SK-N-SH (cell line): ENCODE results near the gene CTBP2. TPM values are rescaled to one million over a fixed set of nuclear protein-coding genes. Genes with fewer than 3 reads are reported as not detected.

Experiments used
- CTCF ChIA-PET: fragments of 300-600, 350-600 bp; formaldehyde crosslinking; extraction: SDS; loops from one replicate; lab custom pipeline; 2021; lab: Yijun Ruan, JAX
- POLR2A ChIA-PET: fragments of 350-600 bp; sonication (Branson Sonifier 250); formaldehyde crosslinking; extraction: SDS; loops from one replicate; lab custom pipeline; 2020; ENCODE audit warnings: antibody characterized with exemption, inconsistent platforms; lab: Yijun Ruan, JAX
- DNase-seq: peaks from one replicate; pipeline ENCODE4 v3.0.0; 2012
- H2AFZ ChIP-seq: fragments of 200-600 bp; sonication (generic); 2 replicates; pipeline ENCODE4 v1.8.1; 2016; ENCODE audit warnings: antibody characterized with exemption, mild to moderate bottlenecking, low read depth
- H3F3A ChIP-seq: fragments of 200-600 bp; sonication (generic); replicated peaks from 2 replicates; pipeline ENCODE3; 2016; ENCODE audit warnings: antibody characterized with exemption, mild to moderate bottlenecking; ENCODE audit not compliant: insufficient read depth
- H3K27ac ChIP-seq, 2 experiments: fragments of 200-500 bp in 1 of 2; fragments of 200-600 bp in 1 of 2; sonication (Bioruptor generic) in 1 of 2; sonication (generic), shearing (Covaris generic) in 1 of 2; 2 replicates each; pipeline versions ENCODE4 v1.5.1 to v1.6.1; 2014 to 2016; ENCODE audit warnings: low read depth in 2 of 2, inconsistent platforms in 1 of 2, low read length in 1 of 2, mild to moderate bottlenecking in 1 of 2, mixed read lengths in 1 of 2
- H3K27me3 ChIP-seq: fragments of 200-600 bp; sonication (generic), shearing (Covaris generic); 2 replicates; pipeline ENCODE4 v1.6.1; 2016; ENCODE audit warnings: mixed run types; ENCODE audit not compliant: insufficient read depth
- H3K36me3 ChIP-seq, 2 experiments: fragments of 200-500 bp in 1 of 2; fragments of 200-600 bp in 1 of 2; sonication (Bioruptor generic) in 1 of 2; sonication (generic) in 1 of 2; replicated peaks in 1 of 2; 2 replicates each; pipeline versions ENCODE3 to v1.5.1; 2014 to 2016; ENCODE audit warnings: low read length in 1 of 2, mild to moderate bottlenecking in 1 of 2; ENCODE audit not compliant: insufficient read depth in 2 of 2, control insufficient read depth in 1 of 2
- H3K4me1 ChIP-seq, 2 experiments: fragments of 200-500 bp in 1 of 2; fragments of 200-600 bp in 1 of 2; sonication (Bioruptor generic) in 1 of 2; sonication (generic), shearing (Covaris generic) in 1 of 2; 2 replicates each; pipeline versions ENCODE4 v1.5.1 to v1.6.1; 2014 to 2016; ENCODE audit warnings: low read depth in 1 of 2, low read length in 1 of 2, mixed run types in 1 of 2; ENCODE audit not compliant: insufficient read depth in 2 of 2, control insufficient read depth in 1 of 2
- H3K4me2 ChIP-seq: fragments of 200-600 bp; sonication (generic), shearing (Covaris generic); 2 replicates; pipeline ENCODE4 v1.6.1; 2017; ENCODE audit warnings: mixed run types
- H3K4me3 ChIP-seq, 2 experiments: fragments of 200-500 bp in 1 of 2; fragments of 200-600 bp in 1 of 2; sonication (Bioruptor generic) in 1 of 2; sonication (generic), shearing (Covaris generic) in 1 of 2; 2 replicates each; pipeline versions ENCODE4 v1.5.1 to v1.8.1; 2014 to 2016; ENCODE audit warnings: low read depth in 2 of 2, inconsistent platforms in 1 of 2, low read length in 1 of 2, mild to moderate bottlenecking in 1 of 2, mixed read lengths in 1 of 2, moderate library complexity in 1 of 2
- H3K79me2 ChIP-seq: fragments of 200-600 bp; sonication (generic); 2 replicates; pipeline ENCODE4 v1.8.1; 2017; ENCODE audit warnings: mild to moderate bottlenecking; ENCODE audit not compliant: insufficient read depth
- H3K9ac ChIP-seq: fragments of 200-600 bp; sonication (generic); 2 replicates; pipeline ENCODE4 v1.6.1; 2017; ENCODE audit warnings: mixed run types
- H3K9me2 ChIP-seq: fragments of 200-600 bp; sonication (generic); 2 replicates; pipeline ENCODE4 v1.6.1; 2017; ENCODE audit warnings: mixed run types
- H3K9me3 ChIP-seq: fragments of 200-600 bp; sonication (generic); 2 replicates; pipeline ENCODE4 v1.6.1; 2017; ENCODE audit warnings: mixed run types, mild to moderate bottlenecking, moderate library complexity
- H4K20me1 ChIP-seq: fragments of 200-600 bp; sonication (generic); 2 replicates; pipeline ENCODE4 v1.6.1; 2017; ENCODE audit warnings: mild to moderate bottlenecking, mixed run types; ENCODE audit not compliant: insufficient read depth
- CHD2 ChIP-seq: fragments of 150-350 bp; IDR thresholded peaks from 2 replicates; pipeline ENCODE4 v1.6.1; 2018; ENCODE audit warnings: low read length; ENCODE audit not compliant: partially characterized antibody
- ELF1 ChIP-seq: IDR thresholded peaks from 2 replicates; pipeline ENCODE4 v1.4.0; 2012
- GABPA ChIP-seq: IDR thresholded peaks from 2 replicates; pipeline ENCODE4 v1.4.0; 2012; ENCODE audit warnings: low read depth, mild to moderate bottlenecking
- IRF3 ChIP-seq: fragments of 150-350 bp; IDR thresholded peaks from 2 replicates; pipeline ENCODE4 v1.6.1; 2016; ENCODE audit warnings: mild to moderate bottlenecking, low read depth, low read length
- JUND ChIP-seq: IDR thresholded peaks from 2 replicates; pipeline ENCODE4 v1.4.0; 2012
- NFIC ChIP-seq: IDR thresholded peaks from 2 replicates; pipeline ENCODE4 v1.4.0; 2012; ENCODE audit warnings: borderline replicate concordance
- PBX3 ChIP-seq: IDR thresholded peaks from 2 replicates; pipeline ENCODE4; 2012
- RAD21 ChIP-seq: IDR thresholded peaks from 2 replicates; pipeline ENCODE4 v1.6.1; 2012; ENCODE audit warnings: mild to moderate bottlenecking, low read length
- REST ChIP-seq: IDR thresholded peaks from 2 replicates; pipeline ENCODE4 v1.6.1; 2012; ENCODE audit warnings: mild to moderate bottlenecking, low read depth, low read length, moderate library complexity
- RFX5 ChIP-seq: IDR thresholded peaks from 2 replicates; pipeline ENCODE4 v1.6.1; 2012; ENCODE audit warnings: mild to moderate bottlenecking, improper control_type of control experiment, low read length
- RXRA ChIP-seq: IDR thresholded peaks from 2 replicates; pipeline ENCODE4 v1.4.0; 2012; ENCODE audit warnings: low read depth, mild to moderate bottlenecking, borderline replicate concordance
- SMC3 ChIP-seq: IDR thresholded peaks from 2 replicates; pipeline ENCODE4 v1.6.1; 2012; ENCODE audit warnings: low read depth, low read length, improper control_type of control experiment
- ZBTB33 ChIP-seq: IDR thresholded peaks from 2 replicates; pipeline ENCODE4 v1.4.0; 2012; ENCODE audit warnings: low read depth, borderline replicate concordance
- WGBS: methylation state at CpG from one replicate; pipeline ENCODE4 v1.1.6; 2017; ENCODE audit warnings: low lambda C conversion rate; 5-methylcytosine and 5-hydroxymethylcytosine counted together
- polyA plus RNA-seq, 3 experiments: library from polyadenylated mRNA; depleted of rRNA; stranded (reverse); fragments of >200 nt; gene quantifications; 2 replicates each; pipeline ENCODE4 v1.2.3, GENCODE V29; 2012

CTBP2 gene
- polyA plus RNA-seq, 1 of the 3 experiments (the other 2 are of a cell fraction) = 69.7 TPM

- no peak overlapping the region for H3K4me2 ChIP-seq
- no peak for DNase-seq
- no peaks in the 10 kb centered on the region for H3K27me3 ChIP-seq
- no peak overlapping the region for H3K27ac ChIP-seq
- peaks cover 0 to 2% of the 10 kb centered on the region in 2 experiments; a peak in 1 of 4 replicates for H3K4me1 ChIP-seq
- no peaks in the 10 kb centered on the region for H3F3A ChIP-seq
- H3K79me2 ChIP-seq = peaks cover 99% of the 10 kb centered on the region
- WGBS = 94% methylated on average over 11 of the region's 11 CpGs
- peaks cover 5 to 6% of the 10 kb centered on the region in 2 experiments for H3K36me3 ChIP-seq
- H3K9ac ChIP-seq = no peak overlapping the region
- no peak overlapping the region for H2AFZ ChIP-seq
- CTCF ChIA-PET = interaction anchor here (6.6 kb wide), 1 partner anchor 10 kb away, joined by 36 read pairs; no protein-coding TSS in a partner anchor
- peaks cover 54% of the 10 kb centered on the region for H4K20me1 ChIP-seq
- H3K4me3 ChIP-seq = no peak overlapping the region
- no peak for TF ChIP-seq RAD21
- no peak for TF ChIP-seq IRF3
- TF ChIP-seq GABPA = no peak
- TF ChIP-seq RXRA = no peak
- no peak for TF ChIP-seq ELF1
- no peak for TF ChIP-seq REST
- no peak for TF ChIP-seq NFIC
- TF ChIP-seq SMC3 = no peak
- no peak for TF ChIP-seq JUND
- TF ChIP-seq PBX3 = no peak
- TF ChIP-seq CHD2 = no peak
- no peak for TF ChIP-seq RFX5
- TF ChIP-seq ZBTB33 = no peak
- H3K9me3 ChIP-seq = no peaks in the 10 kb centered on the region
- POLR2A ChIA-PET = no interaction called here
- H3K9me2 ChIP-seq = no peaks in the 10 kb centered on the region
Measured at GRCh38 chr10:125071008-125071407, 89.4 kb downstream of the CTBP2 start.
